Measurements from ENCODE around the gene CCDC12.

CCDC12 gene

DNA sequence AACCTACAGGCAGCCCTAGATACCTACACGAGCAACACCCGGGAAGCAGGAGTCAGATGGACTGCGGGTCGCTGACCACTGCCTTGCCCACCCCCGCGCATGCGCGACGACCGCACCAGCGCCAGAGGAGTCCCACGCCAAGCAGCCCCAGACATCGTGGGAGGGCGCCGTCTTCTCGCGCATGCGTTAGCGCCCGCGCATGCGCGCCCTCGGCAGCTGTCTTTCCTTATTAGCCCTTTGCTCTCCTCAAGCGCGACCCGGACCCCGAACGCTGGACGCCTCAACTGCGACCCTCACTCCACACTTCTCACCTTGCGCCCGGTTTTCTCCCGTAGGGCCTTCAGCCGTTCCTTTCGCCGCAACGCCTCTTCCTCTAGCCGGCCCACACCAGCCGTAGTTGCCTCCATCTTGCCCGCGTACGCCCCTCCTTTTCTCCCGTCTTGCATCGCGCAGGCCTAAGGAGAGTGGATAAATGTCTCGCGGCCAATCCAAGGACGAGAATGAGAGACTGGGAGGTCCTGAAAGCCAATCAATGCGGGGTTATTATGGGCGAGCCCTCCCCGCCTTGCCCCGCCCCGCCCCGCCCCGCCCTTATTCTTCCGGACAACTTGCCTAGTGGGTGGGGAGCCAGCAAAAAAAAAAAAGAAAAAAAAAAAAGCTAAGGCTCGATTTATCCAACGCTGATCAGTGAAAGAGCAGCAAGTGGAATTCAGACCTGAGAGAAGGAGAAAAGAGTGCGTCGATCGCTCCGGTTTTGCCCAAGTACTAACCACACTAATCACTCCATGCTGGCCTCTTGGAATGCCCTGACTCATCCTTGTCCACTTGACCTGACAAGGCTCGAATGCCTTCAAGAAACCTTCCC lies at the start of gene CCDC12:
Gene CCDC12 (minus strand): TSS at position 420 of the 865 bp plus-strand sequence. CDS start 13 bp downstream, at position 407.
- in situ Hi-C loops (cut with MboI; ENCODE audit: low sequenced_read_pairs): no loop called here

DNA sequence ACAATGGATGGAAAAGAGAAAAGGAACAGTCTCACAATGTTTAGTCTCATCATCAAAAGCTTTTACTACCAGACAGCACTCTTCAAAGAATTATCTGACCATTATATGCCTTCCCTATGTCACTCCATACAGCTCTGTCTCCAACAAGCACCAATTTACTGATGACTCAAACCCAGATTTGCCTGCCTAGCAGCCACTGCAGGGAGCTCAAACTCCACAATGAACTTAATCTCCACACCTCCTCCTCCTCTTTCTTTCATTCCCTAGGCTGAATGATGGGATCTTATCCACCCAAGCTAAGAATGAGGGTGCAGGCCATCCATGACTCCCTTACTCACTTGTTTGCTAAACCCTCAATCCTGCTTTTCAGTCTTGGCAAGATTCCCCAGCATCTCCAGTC lies 48.4 kb upstream of the CCDC12 start:
- in situ Hi-C loops (cut with MboI; ENCODE audit: low sequenced_read_pairs): no loop called here

DNA sequence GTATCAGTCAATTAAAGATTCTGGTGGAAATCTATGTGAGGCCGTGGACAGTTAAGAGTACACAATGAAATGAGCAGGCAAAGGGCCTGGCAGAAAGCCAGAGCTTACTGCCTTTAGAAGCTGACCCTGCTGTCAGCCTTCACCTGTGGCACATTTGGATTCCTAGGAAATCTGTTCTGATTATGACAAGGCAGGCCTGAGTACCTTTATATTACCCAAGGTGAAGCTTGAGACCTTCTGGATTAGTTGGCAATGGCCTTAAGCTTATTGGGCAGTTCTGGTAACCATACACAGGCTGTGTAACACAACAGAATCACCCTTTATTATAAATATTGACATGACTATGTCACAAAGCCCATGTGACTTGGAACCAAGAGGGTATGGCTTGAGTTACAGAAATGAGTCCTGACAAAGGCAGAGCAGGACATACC lies 46.1 kb upstream of the CCDC12 start:
- in situ Hi-C loops (cut with MboI; ENCODE audit: low sequenced_read_pairs): no loop called here

DNA sequence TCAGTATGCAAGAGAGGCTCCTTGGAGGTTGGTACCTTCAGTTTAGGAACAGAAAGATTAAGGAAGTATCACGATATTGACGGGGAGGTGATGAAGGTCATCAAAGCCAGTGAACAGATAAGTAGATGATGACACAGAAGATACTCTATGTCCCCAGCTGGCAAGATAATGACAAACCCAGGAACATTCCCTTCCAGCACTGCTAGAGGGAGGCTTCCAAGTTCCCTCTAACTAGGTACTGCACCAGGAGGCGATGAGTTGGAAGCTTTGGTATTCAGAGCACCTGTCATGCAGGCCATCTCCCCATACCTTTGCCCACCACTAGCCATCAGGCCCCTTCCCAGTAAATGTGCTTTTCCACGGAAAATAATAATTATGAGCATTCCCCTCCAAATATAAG lies 43.8 kb upstream of the CCDC12 start:
- in situ Hi-C loops (cut with MboI; ENCODE audit: low sequenced_read_pairs): no loop called here

DNA sequence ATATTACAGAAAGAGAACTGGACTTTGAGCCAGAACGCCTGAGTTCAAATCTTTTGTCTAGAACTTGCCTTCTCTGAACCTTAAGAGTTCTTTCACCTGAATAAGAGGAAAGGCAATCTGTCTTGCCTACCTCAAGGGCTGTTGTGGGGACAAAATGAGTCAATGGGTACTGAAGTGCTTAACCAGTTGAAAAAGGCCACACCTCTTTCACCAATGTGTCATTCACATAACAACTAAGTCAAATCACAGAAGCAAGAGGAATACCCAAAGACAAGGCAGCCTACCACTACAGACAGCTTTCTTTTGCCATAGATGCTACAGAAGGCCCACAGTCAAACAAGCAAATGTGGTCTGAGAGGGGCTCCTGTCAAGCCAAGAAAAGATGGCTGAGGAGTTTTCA lies 42.7 kb upstream of the CCDC12 start:
- in situ Hi-C loops (cut with MboI; ENCODE audit: low sequenced_read_pairs): no loop called here

DNA sequence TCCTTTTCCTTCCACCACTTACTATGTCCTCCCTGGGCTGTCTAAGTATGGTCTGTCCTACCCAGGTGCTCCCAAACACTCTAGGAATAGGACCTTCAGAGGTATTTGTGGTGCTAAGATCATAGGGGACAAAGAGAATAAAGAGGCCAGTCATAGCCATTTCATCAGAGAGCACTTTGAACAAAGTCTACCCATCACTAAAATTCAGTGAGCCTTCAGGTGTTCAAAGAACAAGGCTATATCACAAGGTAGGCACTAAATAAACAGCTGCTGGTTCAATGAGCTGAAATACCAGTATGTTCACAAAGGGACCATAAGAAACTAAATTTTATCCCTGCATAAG lies 41.7 kb upstream of the CCDC12 start:
- in situ Hi-C loops (cut with MboI; ENCODE audit: low sequenced_read_pairs): no loop called here

DNA sequence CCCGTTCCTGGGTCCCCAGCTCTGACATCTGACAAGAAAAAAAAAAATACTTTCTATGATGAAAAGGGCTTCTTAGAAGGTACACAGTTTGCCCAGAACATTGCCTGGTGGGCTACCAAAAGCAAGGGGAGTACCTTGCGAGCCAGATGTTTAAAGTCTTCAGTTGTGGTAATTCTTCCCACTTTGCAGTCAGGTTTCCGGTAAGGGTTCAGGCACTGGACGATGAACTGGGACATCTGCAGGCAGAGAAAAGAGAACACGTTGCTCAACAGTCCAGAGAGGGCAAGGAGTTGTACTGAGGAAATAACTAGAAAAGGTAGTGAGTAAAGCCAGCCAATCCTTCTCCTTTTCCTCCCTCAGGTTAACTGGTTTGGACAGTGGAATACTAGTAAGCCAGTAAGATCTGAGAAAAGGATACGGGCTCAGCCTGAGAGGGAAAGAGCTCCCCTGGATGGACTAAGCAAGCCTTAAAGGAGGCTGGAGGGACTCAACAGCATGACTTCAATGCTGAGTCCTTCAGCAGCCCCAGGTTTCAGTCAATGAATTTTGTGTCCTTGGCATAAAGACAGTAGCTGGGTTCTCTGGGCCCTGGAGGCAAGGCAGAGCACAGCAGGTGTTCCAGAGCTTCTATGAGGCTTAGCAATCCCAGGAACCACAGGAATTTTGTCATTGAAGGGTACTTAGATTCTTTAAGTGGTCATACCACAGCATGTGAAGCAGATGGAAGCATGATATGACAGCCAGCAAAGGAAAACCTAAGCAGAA lies 41.1 kb upstream of the CCDC12 start:
- in situ Hi-C loops (cut with MboI; ENCODE audit: low sequenced_read_pairs): no loop called here

DNA sequence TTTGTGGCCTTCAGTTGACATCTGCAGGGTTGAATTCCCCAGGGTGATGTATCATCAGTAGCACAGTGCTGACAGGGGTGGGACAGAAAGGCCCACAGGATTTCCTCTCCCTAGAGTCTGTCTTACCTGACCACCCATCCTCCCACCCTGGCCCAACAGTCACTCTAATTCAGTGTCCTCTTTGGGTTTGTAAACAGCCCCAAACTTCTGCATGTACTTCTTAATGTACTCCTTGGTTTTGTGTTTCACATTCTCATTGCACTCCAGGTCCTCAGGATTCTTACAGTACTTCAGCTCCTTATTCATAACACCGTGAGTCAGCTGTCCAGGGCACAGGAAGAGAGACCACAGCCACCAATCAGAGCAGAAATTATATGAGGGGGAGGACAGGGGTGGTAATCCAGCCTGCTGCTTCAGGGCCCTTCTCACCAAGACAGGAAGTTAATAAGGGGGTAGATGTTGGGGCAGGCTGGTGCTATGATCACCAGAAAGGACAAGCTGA lies 40.4 kb upstream of the CCDC12 start:
- in situ Hi-C loops (cut with MboI; ENCODE audit: low sequenced_read_pairs): no loop called here

DNA sequence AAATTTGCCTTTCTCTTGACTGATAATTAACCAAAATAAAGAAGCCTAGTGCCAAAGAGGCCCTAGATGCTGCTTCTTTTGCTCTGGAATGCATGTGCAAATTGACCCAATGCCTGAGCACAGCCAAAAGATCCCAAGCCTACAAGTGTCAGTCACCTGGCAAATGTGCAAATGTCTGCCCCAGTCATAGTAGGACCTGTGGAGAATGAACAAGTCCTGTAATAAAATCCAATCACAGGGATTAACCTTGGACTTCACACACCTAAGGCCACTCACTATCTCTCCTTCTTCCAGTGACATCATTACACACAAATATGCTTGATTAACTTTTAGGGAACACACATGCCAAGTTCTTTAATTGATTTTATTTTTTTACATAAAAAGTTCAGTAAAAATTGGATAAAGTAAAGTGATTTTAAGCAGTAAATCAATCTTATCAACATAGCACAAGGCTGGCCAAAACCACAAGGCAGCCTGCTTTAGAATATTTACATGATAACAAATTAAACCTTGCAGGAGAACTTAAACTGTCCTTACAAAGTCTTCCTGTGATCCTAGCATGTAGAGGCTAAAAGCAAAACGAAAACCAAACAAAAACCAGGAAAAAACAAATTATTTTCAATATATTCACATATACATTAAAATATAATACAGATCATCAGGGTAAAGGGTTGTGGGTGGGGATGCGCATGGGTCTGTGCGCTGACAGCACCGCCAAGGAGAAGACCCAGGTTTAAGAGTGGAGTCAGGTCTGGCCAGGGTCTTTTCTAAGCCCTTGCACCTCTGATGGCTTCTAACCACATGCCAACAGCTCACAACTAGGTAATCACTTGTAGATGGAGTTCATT lies 39.8 kb upstream of the CCDC12 start:
- in situ Hi-C loops (cut with MboI; ENCODE audit: low sequenced_read_pairs): no loop called here

DNA sequence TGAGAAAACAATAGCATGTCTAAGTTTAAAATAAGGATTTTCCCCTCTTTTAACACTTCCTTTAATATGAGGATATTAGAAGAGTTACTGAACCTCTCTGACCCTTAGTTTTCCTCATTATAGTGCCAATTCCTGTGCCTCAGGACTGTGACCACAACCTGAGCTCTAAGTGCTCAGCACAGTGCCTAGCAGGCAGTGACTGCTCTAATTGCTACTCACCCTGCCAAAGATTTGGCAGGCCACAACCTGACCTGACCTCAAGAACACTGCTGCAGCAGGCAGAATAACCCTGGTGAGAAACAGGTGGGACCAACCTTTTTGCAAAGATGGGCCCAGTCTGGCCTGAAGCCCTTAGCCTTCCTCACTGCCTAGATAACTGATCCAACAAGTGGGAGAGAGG lies 38.6 kb upstream of the CCDC12 start:
- in situ Hi-C loops (cut with MboI; ENCODE audit: low sequenced_read_pairs): no loop called here

DNA sequence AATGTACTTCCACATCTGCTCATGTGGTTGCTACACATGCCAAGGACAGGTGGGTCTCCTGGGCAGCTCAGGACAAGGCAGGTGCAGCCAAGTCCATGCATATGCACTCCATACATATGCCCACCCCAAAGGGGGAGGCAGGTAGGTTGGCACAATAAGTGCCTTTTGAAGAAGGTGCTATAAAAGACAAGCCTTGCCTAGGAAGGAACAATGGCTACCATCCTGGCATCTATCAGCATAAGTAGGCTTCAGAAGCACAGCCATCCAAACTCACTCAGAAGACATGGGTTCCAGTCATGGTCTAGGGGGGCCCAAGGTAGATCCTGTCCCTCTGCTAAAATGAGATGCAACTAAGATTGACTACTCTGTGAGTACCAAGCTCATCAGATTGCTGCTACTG lies 37.5 kb upstream of the CCDC12 start:
- in situ Hi-C loops (cut with MboI; ENCODE audit: low sequenced_read_pairs): no loop called here

DNA sequence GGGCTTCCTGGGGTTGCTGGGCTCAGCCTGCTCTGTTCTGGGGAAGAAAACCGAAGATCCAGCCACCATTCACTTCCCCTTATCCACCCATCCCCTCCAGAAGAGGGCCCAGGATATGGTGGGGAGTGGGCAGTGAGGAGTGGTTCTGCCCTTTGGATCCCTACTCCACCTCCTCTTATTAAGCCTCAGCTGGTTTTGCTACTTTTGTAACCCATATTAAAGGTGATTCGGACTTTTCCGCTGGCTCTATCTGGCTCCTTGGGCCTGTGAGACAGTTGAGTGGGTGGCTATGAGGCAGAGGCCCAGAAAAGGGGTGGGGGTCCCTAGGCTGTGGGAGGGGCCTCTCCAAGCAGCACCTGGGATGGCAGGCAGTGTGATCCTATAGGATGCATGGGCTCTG lies 36.7 kb upstream of the CCDC12 start:
- in situ Hi-C loops (cut with MboI; ENCODE audit: low sequenced_read_pairs): no loop called here

DNA sequence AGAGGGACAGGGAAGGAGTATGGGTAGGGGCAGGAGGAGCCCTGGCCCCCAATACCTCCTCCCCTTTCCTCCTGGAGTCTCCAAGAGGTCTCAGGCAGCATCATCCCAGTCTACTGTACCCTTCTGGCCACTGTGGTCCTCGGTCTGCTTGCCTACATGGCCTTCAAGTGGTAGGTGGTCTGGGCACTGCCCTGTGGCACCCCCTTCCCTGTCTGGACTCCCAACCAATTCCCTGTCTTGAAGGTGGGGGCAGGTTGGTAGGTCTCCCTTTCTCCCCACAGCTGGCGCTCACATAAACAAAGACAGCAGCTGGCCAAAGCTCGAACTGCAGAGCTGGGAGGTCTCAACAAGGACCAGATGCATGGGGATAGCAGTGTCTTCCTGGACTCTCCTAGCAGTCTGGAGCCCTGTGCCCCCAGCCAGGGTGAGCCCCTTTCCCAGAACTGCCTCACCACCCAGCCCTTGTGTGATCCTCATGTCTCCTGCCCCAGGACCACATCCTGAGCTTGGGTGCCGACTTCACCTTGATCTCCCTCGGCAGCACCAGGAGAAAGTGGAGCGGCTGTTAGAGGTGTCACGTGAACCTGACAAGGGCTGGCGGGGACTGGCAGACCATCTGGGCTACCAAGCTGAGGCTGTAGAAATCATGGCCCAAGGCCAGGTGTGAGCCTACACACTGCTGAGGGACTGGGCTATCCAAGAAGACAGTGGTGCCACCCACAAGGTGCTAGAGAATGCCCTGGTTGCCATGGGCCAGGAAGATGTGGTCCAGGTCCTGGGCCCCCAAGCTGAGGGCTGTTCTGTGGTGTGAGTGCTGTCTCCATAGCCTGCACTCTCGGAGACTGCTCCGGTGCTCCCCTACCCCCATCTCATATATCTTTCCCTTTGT lies 36.0 kb upstream of the CCDC12 start:
- in situ Hi-C loops (cut with MboI; ENCODE audit: low sequenced_read_pairs): no loop called here

DNA sequence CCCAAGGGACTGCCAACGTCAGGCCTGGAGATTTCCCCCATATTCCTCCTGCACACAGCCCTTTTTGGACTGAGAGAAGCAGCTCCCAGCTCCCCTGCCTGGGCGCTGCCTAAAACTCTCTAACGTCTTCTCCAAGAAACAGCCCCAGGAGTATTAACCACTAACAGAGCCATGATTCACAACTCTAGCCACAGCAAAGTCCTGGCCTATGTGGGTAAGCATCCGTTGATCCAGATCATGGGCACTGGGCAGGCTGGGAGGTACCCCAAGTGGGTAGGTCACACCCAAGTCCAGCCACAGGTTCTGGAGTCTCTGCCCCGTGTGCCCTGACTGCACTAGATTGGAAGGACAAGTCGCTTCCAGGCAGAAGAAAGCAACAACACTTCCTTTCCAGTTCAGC lies 34.8 kb upstream of the CCDC12 start:
- in situ Hi-C loops (cut with MboI; ENCODE audit: low sequenced_read_pairs): no loop called here

DNA sequence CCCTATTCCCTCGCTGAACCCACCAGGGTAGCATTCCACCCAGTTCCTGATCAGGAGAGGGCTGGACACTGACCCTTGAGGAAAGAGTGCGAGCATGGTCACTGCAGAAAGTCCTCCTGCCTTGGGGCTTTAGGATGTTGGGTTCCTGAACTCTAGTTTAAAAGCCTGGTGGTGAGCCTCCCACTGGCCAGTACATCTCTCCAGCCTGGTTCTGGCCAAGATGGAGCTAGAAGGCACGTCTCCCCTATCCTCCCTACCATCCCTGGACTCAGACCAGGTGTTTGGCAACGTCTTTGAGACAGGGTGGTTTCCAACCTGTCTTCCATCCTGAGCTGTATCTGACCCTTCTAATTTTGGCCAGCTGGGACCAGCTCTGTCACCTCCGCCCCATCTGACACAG lies 34.4 kb upstream of the CCDC12 start:
- in situ Hi-C loops (cut with MboI; ENCODE audit: low sequenced_read_pairs): no loop called here

DNA sequence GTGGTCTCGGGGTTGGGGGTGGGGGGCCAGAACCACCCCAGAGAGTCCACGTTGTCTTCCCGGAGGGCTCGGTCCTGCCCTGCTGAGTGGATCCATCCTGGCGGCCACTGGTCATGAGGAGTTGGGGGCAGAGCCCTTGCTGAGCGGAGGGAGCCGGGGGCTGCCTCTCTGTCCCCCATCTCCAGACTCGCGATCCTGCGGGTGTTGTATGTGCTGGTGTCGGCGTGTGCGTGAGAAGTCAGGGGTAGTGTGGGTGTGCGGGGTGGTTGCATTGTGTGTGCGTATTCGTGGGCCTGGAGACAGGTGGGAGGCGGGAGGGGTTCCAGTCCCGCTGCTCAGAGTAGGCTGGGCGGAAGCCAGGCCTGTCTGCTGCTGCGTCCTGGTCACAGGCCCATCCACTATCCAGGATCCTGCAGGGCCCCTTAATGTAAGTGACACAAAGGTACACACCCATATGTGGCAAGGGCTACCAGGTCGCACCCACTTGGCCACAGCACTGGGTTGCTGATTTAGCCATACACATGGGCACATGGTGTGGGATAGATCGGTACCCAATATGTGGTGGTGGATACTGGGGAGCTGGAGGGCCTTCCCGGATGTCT lies 33.7 kb upstream of the CCDC12 start:
- in situ Hi-C loops (cut with MboI; ENCODE audit: low sequenced_read_pairs): no loop called here

DNA sequence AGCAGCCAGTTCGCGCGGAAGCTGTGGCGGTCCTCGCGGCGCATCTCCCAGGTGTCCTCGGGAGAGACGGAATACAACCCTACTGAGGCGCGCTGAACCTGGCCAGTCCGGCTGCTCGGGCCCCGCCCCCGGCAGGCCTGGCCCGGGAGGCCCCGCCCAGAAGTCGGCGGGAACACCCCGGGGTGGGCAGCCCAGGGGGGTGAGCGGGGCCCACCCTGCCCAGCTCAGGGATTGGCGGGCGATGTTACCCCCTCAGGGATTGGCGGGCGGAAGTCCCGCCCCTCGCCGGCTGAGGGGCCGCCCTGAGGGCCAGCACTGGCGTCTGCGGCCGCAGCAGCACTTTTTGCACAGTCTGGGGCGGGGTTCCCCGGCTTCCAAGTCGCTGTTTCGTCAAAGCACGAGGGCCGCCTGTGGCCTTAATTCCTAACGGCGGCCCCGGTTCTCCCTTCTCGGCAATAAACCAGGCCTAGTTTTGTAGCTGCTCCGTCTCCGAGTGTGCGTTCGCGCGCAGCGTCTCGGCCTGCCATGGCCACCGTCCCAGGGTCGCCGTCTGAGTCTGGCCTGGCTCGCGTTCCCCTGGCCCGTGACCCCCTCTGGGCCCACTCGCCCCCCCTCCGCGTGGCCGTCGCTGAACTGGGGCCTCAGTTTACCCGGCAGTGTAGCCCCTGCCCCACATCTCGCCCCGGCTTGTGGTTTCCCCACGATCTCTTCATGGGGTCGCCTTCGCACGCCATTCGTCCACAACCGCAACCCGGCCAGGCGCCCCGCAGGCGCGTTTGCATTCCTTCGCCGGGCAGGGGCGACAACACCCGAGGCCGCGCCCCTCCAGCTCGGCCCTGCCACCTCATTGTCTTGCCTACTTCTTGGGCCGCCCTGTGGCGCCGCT lies 32.9 kb upstream of the CCDC12 start:
- in situ Hi-C loops (cut with MboI; ENCODE audit: low sequenced_read_pairs): no loop called here

DNA sequence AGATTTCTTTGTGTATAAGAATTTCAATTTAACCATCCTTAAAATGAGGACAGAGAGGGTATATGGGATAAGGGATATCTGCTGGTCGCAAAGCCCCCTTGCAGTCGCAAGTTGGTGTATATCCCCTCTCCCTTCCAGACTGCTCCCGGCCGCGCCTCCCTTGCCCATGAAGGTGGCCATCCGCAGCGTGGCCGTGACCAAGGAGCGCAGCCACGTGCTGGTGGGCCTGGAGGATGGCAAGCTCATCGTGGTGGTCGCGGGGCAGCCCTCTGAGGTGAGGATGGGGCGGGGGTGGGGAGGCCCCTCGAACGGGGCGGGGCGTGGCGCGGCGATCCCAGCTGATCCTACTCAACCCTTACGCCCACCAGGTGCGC lies 32.3 kb upstream of the CCDC12 start:
- in situ Hi-C loops (cut with MboI; ENCODE audit: low sequenced_read_pairs): no loop called here

DNA sequence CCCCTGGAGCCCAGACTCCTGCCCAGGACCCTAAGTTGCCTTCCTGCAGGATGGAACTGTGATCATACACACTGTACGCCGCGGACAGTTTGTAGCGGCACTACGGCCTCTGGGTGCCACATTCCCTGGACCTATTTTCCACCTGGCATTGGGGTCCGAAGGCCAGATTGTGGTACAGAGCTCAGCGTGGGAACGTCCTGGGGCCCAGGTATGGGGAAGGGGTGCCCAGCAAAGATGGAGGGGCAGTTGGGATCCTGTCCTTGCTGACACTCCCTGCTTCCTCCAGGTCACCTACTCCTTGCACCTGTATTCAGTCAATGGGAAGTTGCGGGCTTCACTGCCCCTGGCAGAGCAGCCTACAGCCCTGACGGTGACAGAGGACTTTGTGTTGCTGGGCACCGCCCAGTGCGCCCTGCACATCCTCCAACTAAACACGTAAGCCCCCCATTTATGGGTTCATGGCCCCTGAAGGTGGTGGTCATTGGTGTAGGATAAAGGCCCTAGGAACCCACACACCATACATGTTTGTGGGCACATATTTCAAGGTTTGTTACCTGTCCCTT lies 31.8 kb upstream of the CCDC12 start:
- in situ Hi-C loops (cut with MboI; ENCODE audit: low sequenced_read_pairs): no loop called here

All from HL-60/S4 treated with retinoic acid at 250 ng/mL for 4 days and 3 days (cell line).